Measurements from ENCODE around the gene DCAF8.

Gene DCAF8

DNA sequence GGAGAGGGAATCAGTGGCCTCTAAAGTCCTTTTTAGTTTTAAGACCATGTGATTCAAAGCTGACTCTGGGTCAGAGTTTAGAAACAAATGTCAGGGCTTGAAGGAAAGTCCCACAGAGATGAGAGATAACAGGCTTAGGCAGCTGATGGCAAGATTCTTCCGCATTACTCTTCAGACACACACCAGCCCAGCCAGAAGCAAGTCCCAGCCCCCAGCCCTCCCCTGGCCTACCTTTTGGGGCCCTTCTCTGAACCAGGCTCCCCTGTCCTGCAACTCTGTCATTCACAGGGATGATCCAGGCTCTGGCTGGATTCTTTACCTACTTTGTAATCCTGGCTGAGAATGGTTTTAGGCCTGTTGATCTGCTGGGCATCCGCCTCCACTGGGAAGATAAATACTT is 85.1 kb downstream of the DCAF8 start:
- Histone ChIP-seq H3K9ac (ENCODE audit: low read depth, low read length) (no peak overlapping the region), H3K27me3 (ENCODE audit: control insufficient read depth, insufficient read depth, low read length) (peaks cover 51% of the 10 kb centered on the region), H3K4me3 (ENCODE audit: low read length) (no peak overlapping the region), H3K9me3 (replicated peaks; ENCODE audit: low read length) (no peaks in the 10 kb centered on the region), H3K36me3 (ENCODE audit: insufficient read depth, low read length) (no peaks in the 10 kb centered on the region), H3K4me1 (ENCODE audit: control insufficient read depth, insufficient read depth, low read length) (no peaks in the 10 kb centered on the region), H3K4me2 (ENCODE audit: low read length) (no peak overlapping the region)

DNA sequence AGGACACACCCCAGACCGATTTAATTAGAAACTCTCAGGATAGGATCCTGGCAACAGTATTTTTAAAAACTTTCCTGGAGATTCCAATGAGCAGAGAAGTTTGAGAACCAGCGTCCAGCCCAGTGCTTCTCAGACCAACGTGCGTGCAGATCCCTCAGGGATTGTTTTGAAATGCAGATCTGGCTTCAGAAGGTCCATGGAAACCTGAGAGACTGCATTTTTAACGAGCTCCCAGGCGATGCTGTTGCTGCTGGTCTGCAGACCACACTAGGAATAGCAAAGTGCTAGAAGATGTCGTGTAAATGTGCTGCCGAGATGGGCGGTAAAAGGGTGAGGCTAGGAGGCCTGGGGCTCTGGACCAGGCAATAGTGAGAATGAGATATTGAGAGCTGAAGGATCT is 90.4 kb downstream of the DCAF8 start:
- Histone ChIP-seq H3K9me3 (replicated peaks; ENCODE audit: low read length) (no peaks in the 10 kb centered on the region), H3K36me3 (ENCODE audit: insufficient read depth, low read length) (no peaks in the 10 kb centered on the region), H3K4me1 (ENCODE audit: control insufficient read depth, insufficient read depth, low read length) (peaks cover 10% of the 10 kb centered on the region), H3K9ac (ENCODE audit: low read depth, low read length) (no peak overlapping the region), H3K4me2 (ENCODE audit: low read length) (no peak overlapping the region), H3K4me3 (ENCODE audit: low read length) (no peak overlapping the region), H3K27me3 (ENCODE audit: control insufficient read depth, insufficient read depth, low read length) (peaks cover 38% of the 10 kb centered on the region)

DNA sequence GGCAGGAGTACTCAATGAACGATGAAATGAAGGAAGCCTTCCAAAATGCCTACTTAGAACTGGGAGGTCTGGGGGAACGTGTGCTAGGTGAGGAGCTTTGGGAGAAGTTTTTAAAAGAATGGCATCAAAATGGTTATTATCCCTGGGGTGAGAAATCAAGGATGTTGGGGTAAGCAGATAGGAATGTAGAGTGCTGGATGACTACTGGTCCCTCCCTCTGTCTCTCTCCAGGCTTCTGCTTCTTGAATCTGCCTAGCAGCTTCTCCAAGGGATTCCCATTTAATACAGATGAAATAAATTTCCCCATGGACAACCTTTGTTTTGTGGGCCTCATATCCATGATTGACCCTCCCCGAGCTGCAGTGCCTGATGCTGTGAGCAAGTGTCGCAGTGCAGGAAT is 91.0 kb downstream of the DCAF8 start:
- Histone ChIP-seq H3K27me3 (ENCODE audit: control insufficient read depth, insufficient read depth, low read length) (peaks cover 44% of the 10 kb centered on the region), H3K9me3 (replicated peaks; ENCODE audit: low read length) (no peaks in the 10 kb centered on the region), H3K4me1 (ENCODE audit: control insufficient read depth, insufficient read depth, low read length) (peaks cover 10% of the 10 kb centered on the region), H3K36me3 (ENCODE audit: insufficient read depth, low read length) (no peaks in the 10 kb centered on the region), H3K9ac (ENCODE audit: low read depth, low read length) (no peak overlapping the region), H3K4me2 (ENCODE audit: low read length) (no peak overlapping the region), H3K4me3 (ENCODE audit: low read length) (no peak overlapping the region)

DNA sequence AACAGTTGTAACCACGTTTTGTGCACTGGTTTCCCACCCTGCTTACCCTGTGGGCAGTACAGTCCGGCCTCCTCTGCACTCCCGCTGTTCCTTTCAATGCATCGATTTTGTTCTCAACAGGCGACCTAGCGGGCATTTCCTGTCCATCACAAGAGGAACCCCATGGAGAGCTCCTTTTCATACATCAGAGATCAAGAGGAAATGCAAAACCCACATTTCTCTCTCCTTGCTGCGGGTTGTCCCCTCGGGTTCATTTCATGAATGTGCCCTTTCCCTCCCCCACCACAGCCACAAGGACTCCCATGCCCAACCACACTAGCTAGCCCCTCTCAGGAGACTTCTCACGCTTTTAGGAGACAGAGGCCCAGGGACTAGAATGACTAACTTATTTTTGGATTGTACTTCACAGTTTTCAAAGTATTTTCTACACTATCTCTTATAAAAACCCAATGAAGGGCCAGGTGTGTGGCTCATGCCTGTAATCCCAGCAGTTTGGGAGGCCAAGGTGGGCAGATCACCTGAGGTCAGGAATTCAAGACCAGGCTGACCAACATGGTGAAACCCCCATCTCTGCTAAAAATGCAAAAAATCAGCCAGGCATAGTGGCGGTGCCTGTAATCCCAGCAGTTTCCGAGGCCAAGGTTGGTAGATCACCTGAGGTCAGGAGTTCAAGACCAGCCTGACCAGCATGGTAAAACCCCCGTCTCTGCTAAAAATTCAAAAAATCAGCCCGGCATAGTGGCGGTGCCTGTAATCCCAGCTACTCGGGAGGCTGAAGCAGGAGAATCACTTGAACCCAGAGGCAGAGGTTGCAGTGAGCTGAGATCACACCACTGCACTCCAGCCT is 92.6 kb downstream of the DCAF8 start:
- H3K4me2 ChIP-seq (ENCODE audit: low read length), result no peak overlapping the region
- peaks cover 45% of the 10 kb centered on the region for H3K27me3 ChIP-seq (ENCODE audit: control insufficient read depth, insufficient read depth, low read length)
- no peak overlapping the region for H3K4me3 ChIP-seq (ENCODE audit: low read length)
- H3K36me3 ChIP-seq (ENCODE audit: insufficient read depth, low read length), result no peaks in the 10 kb centered on the region
- H3K4me1 ChIP-seq (ENCODE audit: control insufficient read depth, insufficient read depth, low read length), result peaks cover 10% of the 10 kb centered on the region
- H3K9me3 ChIP-seq (replicated peaks; ENCODE audit: low read length), result no peaks in the 10 kb centered on the region
- no peak overlapping the region for H3K9ac ChIP-seq (ENCODE audit: low read depth, low read length)

DNA sequence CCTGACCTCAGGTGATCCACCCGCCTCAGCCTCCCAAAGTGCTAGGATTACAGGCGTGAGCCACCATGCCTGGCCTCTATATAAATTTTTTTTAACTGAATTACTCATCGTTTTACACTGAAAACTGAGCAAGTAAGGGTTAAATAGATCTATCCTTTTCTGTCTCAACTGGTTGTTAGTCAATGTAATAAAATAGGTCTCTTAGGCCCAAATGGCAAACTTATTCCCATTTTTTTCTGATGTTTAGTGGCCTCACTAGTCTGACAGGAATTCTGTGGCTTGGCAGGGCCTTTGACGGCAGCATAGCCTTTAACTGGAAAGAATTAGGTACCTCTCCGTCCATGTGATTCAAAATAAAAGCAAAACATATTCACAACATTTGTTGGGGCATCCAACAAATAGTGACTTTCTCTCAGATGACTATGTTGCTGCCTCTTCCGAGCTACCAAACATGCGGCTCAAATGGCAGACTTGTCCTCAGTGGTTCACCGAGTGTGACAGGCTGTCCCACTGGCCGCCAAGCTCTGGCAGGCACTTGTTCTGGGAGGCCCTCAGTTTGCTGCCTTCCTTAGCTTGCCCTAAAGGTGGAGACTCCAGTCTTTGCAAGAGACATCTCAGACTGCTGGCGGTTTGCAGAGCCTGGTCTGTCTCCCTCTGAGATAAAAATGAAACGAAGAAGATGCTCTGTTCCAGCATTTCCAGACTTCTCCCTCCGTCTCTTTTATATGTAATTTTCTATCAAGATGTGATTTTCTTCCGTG is 93.6 kb downstream of the DCAF8 start:
- Histone ChIP-seq H3K4me3 (ENCODE audit: low read length) (no peak overlapping the region), H3K27me3 (ENCODE audit: control insufficient read depth, insufficient read depth, low read length) (peaks cover 40% of the 10 kb centered on the region), H3K4me2 (ENCODE audit: low read length) (no peak overlapping the region), H3K4me1 (ENCODE audit: control insufficient read depth, insufficient read depth, low read length) (peaks cover 10% of the 10 kb centered on the region), H3K36me3 (ENCODE audit: insufficient read depth, low read length) (no peaks in the 10 kb centered on the region), H3K9ac (ENCODE audit: low read depth, low read length) (no peak overlapping the region), H3K9me3 (replicated peaks; ENCODE audit: low read length) (no peaks in the 10 kb centered on the region)

DNA sequence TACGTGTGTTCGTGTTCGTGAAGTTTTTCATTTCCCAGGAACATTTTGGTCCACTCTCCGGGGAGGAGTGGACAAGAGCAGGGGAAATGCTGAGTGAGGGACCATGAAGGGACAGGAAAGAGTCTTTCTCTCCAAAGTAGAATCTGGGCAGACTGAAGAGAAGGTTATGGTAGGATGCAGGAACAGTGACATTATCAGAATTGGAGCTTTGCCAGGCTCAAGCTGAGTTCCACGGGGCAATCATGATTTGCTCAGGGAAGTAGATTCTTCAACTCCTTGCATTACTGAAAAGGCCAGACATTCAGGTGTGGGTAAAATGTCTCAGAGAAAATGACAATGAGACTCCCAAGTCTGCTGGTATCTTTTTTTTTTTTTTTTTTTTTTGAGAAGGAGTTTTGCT is 94.3 kb downstream of the DCAF8 start:
- no peaks in the 10 kb centered on the region for H3K9me3 ChIP-seq (replicated peaks; ENCODE audit: low read length)
- H3K27me3 ChIP-seq (ENCODE audit: control insufficient read depth, insufficient read depth, low read length), result peaks cover 32% of the 10 kb centered on the region
- H3K9ac ChIP-seq (ENCODE audit: low read depth, low read length), result no peak overlapping the region
- no peak overlapping the region for H3K4me2 ChIP-seq (ENCODE audit: low read length)
- peaks cover 10% of the 10 kb centered on the region for H3K4me1 ChIP-seq (ENCODE audit: control insufficient read depth, insufficient read depth, low read length)
- no peak overlapping the region for H3K4me3 ChIP-seq (ENCODE audit: low read length)
- H3K36me3 ChIP-seq (ENCODE audit: insufficient read depth, low read length), result no peaks in the 10 kb centered on the region

DNA sequence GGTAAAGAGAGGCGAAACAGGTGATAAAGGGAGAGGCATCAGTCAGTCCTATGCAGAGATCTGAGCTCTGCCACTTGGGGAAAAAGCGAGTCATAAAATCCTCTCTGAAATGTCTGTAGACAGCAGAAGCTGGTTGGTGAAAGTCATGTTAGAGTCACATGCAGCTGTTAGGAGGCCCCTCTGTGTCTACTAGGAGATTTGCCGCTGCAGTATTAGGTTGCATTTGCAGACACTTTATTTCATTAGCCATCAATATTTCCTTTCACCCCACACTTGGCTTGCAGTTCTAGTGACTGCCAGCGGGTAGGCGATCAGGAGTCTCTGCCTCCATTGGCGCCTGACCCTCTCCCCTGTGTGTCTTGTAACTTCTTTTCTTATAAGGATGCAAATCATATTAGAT is 94.8 kb downstream of the DCAF8 start:
- peaks cover 28% of the 10 kb centered on the region for H3K27me3 ChIP-seq (ENCODE audit: control insufficient read depth, insufficient read depth, low read length)
- no peaks in the 10 kb centered on the region for H3K36me3 ChIP-seq (ENCODE audit: insufficient read depth, low read length)
- no peak overlapping the region for H3K4me3 ChIP-seq (ENCODE audit: low read length)
- H3K9ac ChIP-seq (ENCODE audit: low read depth, low read length), result no peak overlapping the region
- no peak overlapping the region for H3K4me2 ChIP-seq (ENCODE audit: low read length)
- no peaks in the 10 kb centered on the region for H3K9me3 ChIP-seq (replicated peaks; ENCODE audit: low read length)
- H3K4me1 ChIP-seq (ENCODE audit: control insufficient read depth, insufficient read depth, low read length), result peaks cover 10% of the 10 kb centered on the region

DNA sequence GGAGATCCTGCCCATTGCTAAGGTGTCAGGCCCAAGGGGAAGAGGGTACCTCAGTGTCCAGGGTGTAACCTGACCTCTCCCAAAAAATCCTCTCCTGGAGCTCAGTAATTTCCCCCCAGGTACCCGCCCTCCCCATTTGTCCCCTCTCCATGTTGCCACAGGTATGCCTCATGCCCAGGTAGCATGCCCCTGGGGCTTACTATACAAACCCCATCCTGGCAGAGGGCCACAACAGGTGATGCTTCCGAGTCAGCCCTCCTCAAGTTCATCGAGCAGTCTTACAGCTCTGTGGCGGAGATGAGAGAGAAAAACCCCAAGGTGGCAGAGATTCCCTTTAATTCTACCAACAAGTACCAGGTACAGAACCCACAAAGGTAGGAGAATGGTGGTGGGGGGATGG is 95.3 kb downstream of the DCAF8 start:
- Histone ChIP-seq H3K9ac (ENCODE audit: low read depth, low read length) (no peak overlapping the region), H3K9me3 (replicated peaks; ENCODE audit: low read length) (no peaks in the 10 kb centered on the region), H3K27me3 (ENCODE audit: control insufficient read depth, insufficient read depth, low read length) (peaks cover 24% of the 10 kb centered on the region), H3K4me2 (ENCODE audit: low read length) (no peak overlapping the region), H3K36me3 (ENCODE audit: insufficient read depth, low read length) (no peaks in the 10 kb centered on the region), H3K4me1 (ENCODE audit: control insufficient read depth, insufficient read depth, low read length) (peaks cover 10% of the 10 kb centered on the region), H3K4me3 (ENCODE audit: low read length) (no peak overlapping the region)

DNA sequence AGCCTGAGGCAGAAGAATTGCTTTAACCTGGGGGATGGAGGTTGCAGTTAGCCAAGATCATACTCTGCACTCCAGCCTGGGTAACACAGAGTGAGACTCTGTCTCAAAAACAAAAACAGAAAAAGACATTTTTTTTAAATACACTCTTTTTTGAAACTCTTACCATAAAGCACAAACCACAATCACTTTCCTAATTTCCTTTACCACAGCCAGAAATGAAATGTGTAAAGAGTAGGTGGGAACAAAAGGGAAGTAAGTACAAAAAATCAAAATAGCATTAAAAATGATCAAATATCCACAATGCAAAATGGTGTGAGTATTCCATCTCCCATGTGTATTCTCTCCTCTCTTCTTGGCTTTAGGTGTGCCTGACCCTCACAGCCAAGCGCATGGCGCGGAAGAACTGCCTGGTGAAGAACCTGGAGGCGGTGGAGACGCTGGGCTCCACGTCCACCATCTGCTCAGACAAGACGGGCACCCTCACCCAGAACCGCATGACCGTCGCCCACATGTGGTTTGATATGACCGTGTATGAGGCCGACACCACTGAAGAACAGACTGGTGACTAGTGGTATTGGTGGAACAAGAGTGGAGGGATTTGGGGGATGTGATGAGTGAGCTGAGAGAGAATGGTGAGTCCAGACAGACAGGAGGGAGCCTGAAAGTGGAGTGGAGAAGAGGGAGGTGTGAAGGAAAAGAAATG is 96.0 kb downstream of the DCAF8 start:
- Histone ChIP-seq H3K9ac (ENCODE audit: low read depth, low read length) (no peak overlapping the region), H3K9me3 (replicated peaks; ENCODE audit: low read length) (no peaks in the 10 kb centered on the region), H3K4me3 (ENCODE audit: low read length) (no peak overlapping the region), H3K4me2 (ENCODE audit: low read length) (no peak overlapping the region), H3K36me3 (ENCODE audit: insufficient read depth, low read length) (no peaks in the 10 kb centered on the region), H3K27me3 (ENCODE audit: control insufficient read depth, insufficient read depth, low read length) (peaks cover 24% of the 10 kb centered on the region), H3K4me1 (ENCODE audit: control insufficient read depth, insufficient read depth, low read length) (peaks cover 7% of the 10 kb centered on the region)

Measured in skeletal muscle satellite cell (primary cell).